Measurements from ENCODE around the gene PDE8A. TPM values are rescaled to one million over a fixed set of nuclear protein-coding genes. Genes with fewer than 3 reads are reported as not detected.
A peak's percentile ranks its signal among the peaks of the same experiment; 100 is the strongest.

PDE8A gene
- total and polyA plus RNA-seq, 2 of the 4 experiments (the other 2 are of a cell fraction) = 32.4 to 35.9 TPM

DNA sequence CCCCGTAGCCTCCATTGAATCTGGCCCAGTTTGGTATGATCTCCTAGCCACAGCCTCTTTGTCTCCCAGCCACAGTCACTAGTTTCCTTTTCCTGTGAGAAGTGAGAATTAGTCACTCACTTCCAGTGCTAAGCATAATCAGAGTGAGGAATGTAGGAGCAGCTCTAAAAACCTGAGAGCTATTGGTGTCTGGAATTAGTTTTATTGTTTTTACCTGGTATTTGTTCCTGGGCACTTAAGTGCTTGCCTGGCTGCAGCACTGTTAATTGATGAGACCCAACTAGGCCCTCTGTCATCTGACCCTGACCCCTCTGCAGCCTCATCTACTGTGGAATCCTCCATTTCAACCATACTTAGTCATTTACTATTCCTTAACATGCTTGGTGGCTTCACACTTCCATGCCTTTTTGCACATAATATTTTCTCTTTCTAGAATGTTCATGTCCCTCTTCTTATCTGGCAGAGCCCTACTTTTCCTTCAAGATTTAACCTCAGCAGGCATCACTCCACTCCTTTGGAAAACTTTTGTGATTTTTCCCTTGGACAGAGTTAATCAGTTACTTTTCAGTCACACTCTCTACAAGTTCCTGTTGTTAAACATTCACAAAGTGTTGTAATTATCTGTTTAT, 48.8 kb downstream of the PDE8A start:
- CTCF ChIA-PET = interaction anchor here (1.7 kb wide), 1 partner anchor 14 kb away, joined by 4 read pairs; no protein-coding TSS in a partner anchor
- Histone ChIP-seq H3K79me1 (ENCODE audit: low read depth in 1 of 2, low read length in 2 of 2) (peaks cover 33 to 80% of the 10 kb centered on the region in 2 experiments), H2BK15ac (ENCODE audit: low read depth, low read length) (no peak overlapping the region), H4K20me1 (ENCODE audit: insufficient read depth, low read length) (peaks cover 52% of the 10 kb centered on the region), H3K4me1 (ENCODE audit: control insufficient read depth, insufficient read depth, low read length) (peaks cover 23% of the 10 kb centered on the region), H4K91ac (ENCODE audit: insufficient read depth, low read depth, low read length) (no peak overlapping the region), H2AK5ac (ENCODE audit: low read depth, low read length) (no peak overlapping the region), H3K9me3 (ENCODE audit: control insufficient read depth, insufficient read depth, low read length) (no peaks in the 10 kb centered on the region), H2BK20ac (ENCODE audit: low read depth, low read length) (no peak overlapping the region), H2AFZ (replicated peaks; ENCODE audit: low read length, poor library complexity) (no peak overlapping the region), H3K27ac (ENCODE audit: insufficient read depth, low read length) (no peak overlapping the region), H3K4ac (ENCODE audit: low read depth, low read length) (no peak overlapping the region), H3K18ac (ENCODE audit: low read depth, low read length) (no peak overlapping the region), H3K14ac (replicated peaks; ENCODE audit: low read depth, low read length) (peak overlapping the region; percentile 6; the same call in 1 of the 2 replicates), H2BK120ac (ENCODE audit: low read depth, low read length) (no peak overlapping the region), H4K5ac (ENCODE audit: low read depth, low read length) (no peak overlapping the region), H3K23ac (ENCODE audit: low read depth, low read length) (peak overlapping the region; percentile 51; the same call in 1 of the 2 replicates), H3K56ac (ENCODE audit: extremely low read depth, insufficient read depth, low read length) (no peak overlapping the region), H3K4me3 (ENCODE audit: insufficient read depth, low read depth, low read length) (no peak overlapping the region), H2BK5ac (ENCODE audit: low read depth, low read length, poor library complexity, severe bottlenecking) (no peak overlapping the region), H3K27me3 (ENCODE audit: control insufficient read depth, insufficient read depth, low read length) (no peaks in the 10 kb centered on the region), H2AK9ac (replicated peaks; ENCODE audit: low read depth, low read length, poor library complexity) (no peak overlapping the region), H3K9me1 (ENCODE audit: insufficient read depth, low read length) (peaks cover 11% of the 10 kb centered on the region), H4K8ac (ENCODE audit: low read depth in 2 of 2, low read length in 2 of 2) (0 out of 4 replicates have a peak overlapping the region, but pooled peaks of 1 of the 2 experiments have one; percentile 6), H3K9ac (ENCODE audit: low read depth, low read length) (no peak overlapping the region), H3K36me3 (ENCODE audit: control insufficient read depth, insufficient read depth, low read length) (no peaks in the 10 kb centered on the region), H3K4me2 (ENCODE audit: low read depth, low read length) (no peak overlapping the region)
- no CpG with 5 or more reads among the region's 1 CpG for WGBS, 2 experiments (ENCODE audit: extremely low coverage in 2 of 2, insufficient read length in 1 of 2)
- no peak for TF ChIP-seq USF2 (IDR thresholded peaks at IDR 0.05; ENCODE audit: low read depth, low read length)
- no peak for TF ChIP-seq MAZ (IDR thresholded peaks at IDR 0.05; ENCODE audit: borderline replicate concordance, low read depth, low read length)
- TF ChIP-seq RAD21 (IDR thresholded peaks at IDR 0.05; ENCODE audit: low read length) = no peak
- no peak for TF ChIP-seq CTCF (conservative IDR thresholded peaks at IDR 0.05; ENCODE audit: low read depth, low read length)
- no peak for TF ChIP-seq MAFK (IDR thresholded peaks at IDR 0.05; ENCODE audit: low read depth, low read length)
- no peak for TF ChIP-seq NFE2L2 (IDR thresholded peaks at IDR 0.05; ENCODE audit: low read depth, low read length)
- TF ChIP-seq, protein P1, sequence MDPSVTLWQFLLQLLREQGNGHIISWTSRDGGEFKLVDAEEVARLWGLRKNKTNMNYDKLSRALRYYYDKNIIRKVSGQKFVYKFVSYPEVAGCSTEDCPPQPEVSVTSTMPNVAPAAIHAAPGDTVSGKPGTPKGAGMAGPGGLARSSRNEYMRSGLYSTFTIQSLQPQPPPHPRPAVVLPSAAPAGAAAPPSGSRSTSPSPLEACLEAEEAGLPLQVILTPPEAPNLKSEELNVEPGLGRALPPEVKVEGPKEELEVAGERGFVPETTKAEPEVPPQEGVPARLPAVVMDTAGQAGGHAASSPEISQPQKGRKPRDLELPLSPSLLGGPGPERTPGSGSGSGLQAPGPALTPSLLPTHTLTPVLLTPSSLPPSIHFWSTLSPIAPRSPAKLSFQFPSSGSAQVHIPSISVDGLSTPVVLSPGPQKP (IDR thresholded peaks at IDR 0.05; ENCODE audit: borderline replicate concordance, low read depth, low read length) = no peak
- no peak for TF ChIP-seq BHLHE40 (IDR thresholded peaks at IDR 0.05; ENCODE audit: low read depth, low read length)
- TF ChIP-seq RCOR1 (IDR thresholded peaks at IDR 0.05; ENCODE audit: insufficient replicate concordance, low read length) = no peak
- no peak for TF ChIP-seq MXI1 (IDR thresholded peaks at IDR 0.05; ENCODE audit: borderline replicate concordance, low read depth, low read length)
- TF ChIP-seq POLR2A (IDR thresholded peaks at IDR 0.05; ENCODE audit: low read depth, low read length) = no peak
- no peak for TF ChIP-seq CHD1 (IDR thresholded peaks at IDR 0.05; ENCODE audit: low read depth, low read length)
- intact Hi-C loops (cut with micrococcal nuclease) (no loop called here), in situ Hi-C loops (cut with MboI; ENCODE audit: low sequenced_read_pairs) (no loop called here), dilution Hi-C loops (cut with HindIII; ENCODE audit: low sequenced_read_pairs, unreplicated experiment) (no loop called here)
- ATAC-seq (ENCODE audit: low read depth) = peak; percentile 75
- no TSS peak for BruUV-seq (replicated peaks)
- peak; percentile 38 for DNase-seq
- POLR2A ChIA-PET (ENCODE audit: unreplicated experiment) = no interaction called here
